ENCODE measurements around the gene KRT9. TPM values are rescaled to one million over a fixed set of nuclear protein-coding genes. Genes with fewer than 3 reads are reported as not detected.
"Not testable (repeated sequence)": the region's sequence is repeated elsewhere in the genome, so short reads cannot be mapped to it uniquely, and the experiment has no call there.

The KRT9 gene
- total and polyA plus RNA-seq, 8 donors = not detected

GRCh38 chr17:41578538-41578937 is 6.7 kb upstream of the KRT9 start:
- TF ChIP-seq CTCF (IDR thresholded peaks at IDR 0.05) = no peak
- DNase-seq (no peak), ATAC-seq (no peak)
- intact Hi-C loops (cut with DNase I) = no loop called here
- H3K4me1 ChIP-seq = peaks cover 0 to 3% of the 10 kb centered on the region in 2 donors
- no peaks in the 10 kb centered on the region for H3K9me3 ChIP-seq
- H3K27ac ChIP-seq = no peak overlapping the region
- no peak overlapping the region for H3K4me3 ChIP-seq
- H3K27me3 ChIP-seq = peaks cover 0 to 37% of the 10 kb centered on the region in 2 donors
- no peaks in the 10 kb centered on the region for H3K36me3 ChIP-seq

- ATAC-seq; H3K27ac ChIP-seq; H3K4me1 ChIP-seq; H3K9me3 ChIP-seq; intact Hi-C loops (cut with DNase I); H3K4me3 ChIP-seq; DNase-seq; H3K36me3 ChIP-seq: not testable (repeated sequence)
- peaks cover 0 to 47% of the 10 kb centered on the region in 2 donors for H3K27me3 ChIP-seq
Observed at GRCh38 chr17:41576740-41577139, 4.9 kb upstream of the KRT9 start.

GRCh38 chr17:41575336-41575735 is 3.5 kb upstream of the KRT9 start:
- intact Hi-C loops (cut with DNase I) = no loop called here
- peaks cover 0 to 3% of the 10 kb centered on the region in 2 donors for H3K4me1 ChIP-seq
- ATAC-seq (no peak), DNase-seq (no peak)
- TF ChIP-seq CTCF (IDR thresholded peaks at IDR 0.05) = no peak
- no peaks in the 10 kb centered on the region for H3K9me3 ChIP-seq
- H3K27me3 ChIP-seq = peaks cover 0 to 48% of the 10 kb centered on the region in 2 donors
- no peak overlapping the region for H3K4me3 ChIP-seq
- H3K36me3 ChIP-seq = no peaks in the 10 kb centered on the region
- no peak overlapping the region for H3K27ac ChIP-seq

GRCh38 chr17:41567317-41567716 is 4.5 kb downstream of the KRT9 start:
- H3K9me3 ChIP-seq = peaks cover 0 to 6% of the 10 kb centered on the region in 2 donors
- ATAC-seq = no peak
- peak overlapping the region in 1 of 2 donors; percentile 56 for H3K27ac ChIP-seq
- no peak overlapping the region for H3K4me3 ChIP-seq
- peaks cover 0 to 6% of the 10 kb centered on the region in 2 donors for H3K27me3 ChIP-seq
- intact Hi-C loops (cut with DNase I) = no loop called here
- no peak for DNase-seq
- no peaks in the 10 kb centered on the region for H3K4me1 ChIP-seq
- H3K36me3 ChIP-seq = no peaks in the 10 kb centered on the region
- TF ChIP-seq CTCF (IDR thresholded peaks at IDR 0.05) = no peak

GRCh38 chr17:41565338-41565737 is 6.5 kb downstream of the KRT9 start:
- no peak for TF ChIP-seq CTCF (IDR thresholded peaks at IDR 0.05)
- no peak for ATAC-seq
- DNase-seq = no peak
- Histone ChIP-seq H3K36me3 (no peaks in the 10 kb centered on the region), H3K4me3 (no peak overlapping the region), H3K4me1 (no peaks in the 10 kb centered on the region), H3K27me3 (peaks cover 0 to 11% of the 10 kb centered on the region in 2 donors), H3K27ac (no peak overlapping the region), H3K9me3 (peaks cover 0 to 6% of the 10 kb centered on the region in 2 donors)
- intact Hi-C loops (cut with DNase I) = no loop called here

GRCh38 chr17:41563607-41564170 is 8.2 kb downstream of the KRT9 start:
- no peak for DNase-seq
- Histone ChIP-seq H3K36me3 (no peaks in the 10 kb centered on the region), H3K27ac (no peak overlapping the region), H3K27me3 (peaks cover 0 to 21% of the 10 kb centered on the region in 2 donors), H3K4me3 (no peak overlapping the region), H3K9me3 (peaks cover 0 to 6% of the 10 kb centered on the region in 2 donors), H3K4me1 (no peaks in the 10 kb centered on the region)
- ATAC-seq = no peak
- intact Hi-C loops (cut with DNase I) = no loop called here
- no peak for TF ChIP-seq CTCF (IDR thresholded peaks at IDR 0.05)

Measured in left lung (tissue), 10 donors.